ENCODE results near the gene GRHL1.

Gene GRHL1

GRCh38 chr2:9949992-9950520 is 1.4 kb upstream of the GRHL1 start:
- DNase-seq = no peak

GRCh38 chr2:9950521-9951271 is 797 bp upstream of the GRHL1 start:
- DNase-seq = no peak

GRCh38 chr2:9951272-9951521 is 296 bp upstream of the GRHL1 start:
- no peak for DNase-seq

- no peak for DNase-seq
Observed at GRCh38 chr2:9952286-9952737, 819 bp downstream of the GRHL1 start.

- no peak for DNase-seq
Observed at GRCh38 chr2:9952856-9953503, 1.5 kb downstream of the GRHL1 start.

GRCh38 chr2:9954136-9954535 is 2.6 kb downstream of the GRHL1 start:
- DNase-seq = no peak

GRCh38 chr2:9958057-9958456 is 6.6 kb downstream of the GRHL1 start:
- DNase-seq = no peak

GRCh38 chr2:9959262-9959661 is 7.8 kb downstream of the GRHL1 start:
- no peak for DNase-seq

GRCh38 chr2:9961013-9961412 is 9.5 kb downstream of the GRHL1 start:
- no peak for DNase-seq

- DNase-seq = no peak
Observed at GRCh38 chr2:9964334-9964980, 13.0 kb downstream of the GRHL1 start.

GRCh38 chr2:9965119-9965822 is 13.8 kb downstream of the GRHL1 start:
- DNase-seq = no peak

GRCh38 chr2:9966491-9967022 is 15.1 kb downstream of the GRHL1 start:
- DNase-seq = no peak

GRCh38 chr2:9967053-9967775 is 15.7 kb downstream of the GRHL1 start:
- DNase-seq = no peak

GRCh38 chr2:9968553-9969497 is 17.3 kb downstream of the GRHL1 start:
- no peak for DNase-seq

GRCh38 chr2:9970200-9971044 is 18.9 kb downstream of the GRHL1 start:
- DNase-seq = no peak

GRCh38 chr2:9971105-9971818 is 19.8 kb downstream of the GRHL1 start:
- DNase-seq = no peak

GRCh38 chr2:9971890-9972289 is 20.4 kb downstream of the GRHL1 start:
- DNase-seq = no peak

GRCh38 chr2:9972621-9973479 is 21.4 kb downstream of the GRHL1 start:
- no peak for DNase-seq

GRCh38 chr2:9973690-9974089 is 22.2 kb downstream of the GRHL1 start:
- no peak for DNase-seq
